MCF 10A (cell line): ENCODE data around the gene ECI1. TPM values are rescaled to one million over a fixed set of nuclear protein-coding genes. Genes with fewer than 3 reads are reported as not detected.

Experiments
- BruUV-seq: library from RNA; stranded (reverse); fragments of 400-500 nt; replicated peaks from 2 replicates; lab custom pipeline; 2021; lab: Mats Ljungman, UMichigan
- CTCF ChIA-PET: fragments of 300-600 bp; sonication (Branson Sonifier 250); formaldehyde crosslinking; extraction: SDS; loops from one replicate; lab custom pipeline; 2021; ENCODE audit warnings: antibody characterized with exemption, inconsistent platforms; lab: Yijun Ruan, JAX
- POLR2A ChIA-PET: fragments of 300-600, 350-650 bp; sonication (Branson Sonifier 250); formaldehyde crosslinking; extraction: SDS; loops from one replicate; lab custom pipeline; 2020; ENCODE audit warnings: antibody characterized with exemption, inconsistent platforms; lab: Yijun Ruan, JAX
- DNase-seq: peaks from one replicate; pipeline ENCODE4 v3.0.0-alpha.2; 2018; ENCODE audit not compliant: unreplicated experiment
- H3K27ac Mint-ChIP-seq: one replicate; pipeline ENCODE4 v1.8.0; 2022; ENCODE audit warnings: mild to moderate bottlenecking, low read depth, mixed read lengths; ENCODE audit not compliant: unreplicated experiment
- H3K27me3 Mint-ChIP-seq: one replicate; pipeline ENCODE4 v1.8.0; 2022; ENCODE audit warnings: mixed read lengths; ENCODE audit not compliant: insufficient read depth, unreplicated experiment
- H3K36me3 Mint-ChIP-seq: one replicate; pipeline ENCODE4 v1.8.0; 2022; ENCODE audit warnings: mild to moderate bottlenecking, moderate library complexity, mixed read lengths; ENCODE audit not compliant: insufficient read depth, unreplicated experiment
- H3K4me1 Mint-ChIP-seq: one replicate; pipeline ENCODE4 v1.8.0; 2022; ENCODE audit warnings: mixed read lengths; ENCODE audit not compliant: insufficient read depth, unreplicated experiment
- H3K4me3 Mint-ChIP-seq: one replicate; pipeline ENCODE4 v1.8.0; 2022; ENCODE audit warnings: mild to moderate bottlenecking, moderate library complexity, mixed read lengths; ENCODE audit not compliant: unreplicated experiment
- H3K9me3 Mint-ChIP-seq: one replicate; pipeline ENCODE4 v1.8.0; 2022; ENCODE audit warnings: mixed read lengths; ENCODE audit not compliant: unreplicated experiment
- CTCF ChIP-seq: fragments of 200-600 bp; IDR thresholded peaks from one replicate; pipeline ENCODE4 v1.8.0; 2022; ENCODE audit warnings: antibody characterized with exemption, mild to moderate bottlenecking; ENCODE audit not compliant: unreplicated experiment
- intact Hi-C: fragments of 100-400 bp; cut with micrococcal nuclease; formaldehyde crosslinking; loops from 2 replicates; pipeline ENCODE4 v1.14.1; 2022
- total RNA-seq: library from RNA; stranded (reverse); gene quantifications from 2 replicates; pipeline ENCODE4 v1.2.3, GENCODE V29; 2022

The ECI1 gene
- total RNA-seq, 1 experiment from 2014 or later: 115 TPM

GRCh38 chr16:2206420-2206779 lies 45.0 kb downstream of the ECI1 start:
- no TSS peak for BruUV-seq
- no peak for TF ChIP-seq CTCF
- DNase-seq: no peak
- Mint-ChIP-seq H3K9me3 (no peaks in the 10 kb centered on the region), H3K27me3 (no peaks in the 10 kb centered on the region), H3K27ac (peak overlapping the region; percentile 63), H3K36me3 (peaks cover 33% of the 10 kb centered on the region), H3K4me1 (peaks cover 15% of the 10 kb centered on the region), H3K4me3 (peak overlapping the region; percentile 68)
- POLR2A ChIA-PET: interaction anchor here (1.1 to 4.0 kb wide), 8 partner anchors 8 to 51 kb away, joined by 3 to 27 read pairs (median 8); partner anchors contain the start of genes ECI1, PGP and TRAF7
- CTCF ChIA-PET: interaction anchor here (0.5 to 1.3 kb wide), 4 partner anchors 46 to 309 kb away, joined by 3 to 4 read pairs (median 3); no protein-coding TSS in a partner anchor
- intact Hi-C loops: no loop called here

- POLR2A ChIA-PET: interaction anchor here (0.7 to 4.0 kb wide), 12 partner anchors 8 to 272 kb away, joined by 3 to 27 read pairs (median 5); partner anchors contain the start of genes E4F1, ECI1, PGP and TRAF7
- CTCF ChIA-PET: interaction anchor here (0.6 kb wide), 1 partner anchor 24 kb away, joined by 3 read pairs; no protein-coding TSS in a partner anchor
These were observed 45.4 kb downstream of the ECI1 start for GRCh38 chr16:2205967-2206313.

GRCh38 chr16:2205104-2205966 lies 46.1 kb downstream of the ECI1 start, which contains the start of gene MLST8:
MLST8 (plus strand) TSS chr16:2205454; CDS start chr16:2206086, 632 bp downstream.
- Mint-ChIP-seq H3K9me3 (no peaks in the 10 kb centered on the region), H3K27me3 (no peaks in the 10 kb centered on the region), H3K4me1 (peaks cover 15% of the 10 kb centered on the region), H3K4me3 (peak within 1 kb of the TSS; percentile 68), H3K36me3 (peaks cover 30% of the 10 kb centered on the region), H3K27ac (peak within 1 kb of the TSS; percentile 69)
- no TSS peak for BruUV-seq
- peak; percentile 13 for TF ChIP-seq CTCF
- intact Hi-C loops: no loop called here
- POLR2A ChIA-PET: interaction anchor here (0.7 to 4.0 kb wide), 19 partner anchors 9 to 273 kb away, joined by 3 to 27 read pairs (median 4); partner anchors contain the start of genes E4F1, ECI1, NTHL1 and PGP
- CTCF ChIA-PET: interaction anchor here (0.6 to 1.6 kb wide), 2 partner anchors 10 to 24 kb away, joined by 3 to 6 read pairs; no protein-coding TSS in a partner anchor
- peak; percentile 79 for DNase-seq

More at GRCh38 chr16:2205967-2206313, 45.4 kb downstream of the ECI1 start:
- no TSS peak for BruUV-seq
- peak overlapping the region; percentile 63 for H3K27ac Mint-ChIP-seq
- intact Hi-C loops: no loop called here
- H3K9me3 Mint-ChIP-seq: no peaks in the 10 kb centered on the region
- H3K4me3 Mint-ChIP-seq: peak overlapping the region; percentile 68
- no peaks in the 10 kb centered on the region for H3K27me3 Mint-ChIP-seq
- no peak for DNase-seq
- H3K4me1 Mint-ChIP-seq: peaks cover 15% of the 10 kb centered on the region
- peaks cover 33% of the 10 kb centered on the region for H3K36me3 Mint-ChIP-seq
- TF ChIP-seq CTCF: no peak
